Measurements from ENCODE around the gene LASP1NB.
A peak's percentile ranks its signal among the peaks of the same experiment; 100 is the strongest.

DNA sequence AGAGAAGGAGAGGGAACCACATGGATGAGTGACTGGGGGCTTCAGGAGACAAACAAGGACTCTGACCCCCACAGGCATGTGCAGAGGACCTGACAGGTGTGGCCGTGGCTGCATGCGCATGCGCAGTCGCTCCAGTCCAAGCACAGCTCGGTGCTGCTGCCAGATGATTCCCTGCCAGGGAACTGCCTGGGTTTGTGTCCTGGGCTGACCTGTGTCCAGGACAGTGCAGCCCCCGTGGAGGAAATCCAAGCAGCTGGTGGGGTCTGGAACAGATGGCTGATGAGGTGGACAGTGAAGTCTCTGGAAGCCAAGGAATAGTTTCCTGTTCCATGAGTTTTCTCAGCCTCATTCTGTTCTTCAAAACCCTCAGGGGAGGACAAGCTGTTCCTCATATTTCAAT, 28.2 kb upstream of the LASP1NB start:
- TF ChIP-seq, protein P1, sequence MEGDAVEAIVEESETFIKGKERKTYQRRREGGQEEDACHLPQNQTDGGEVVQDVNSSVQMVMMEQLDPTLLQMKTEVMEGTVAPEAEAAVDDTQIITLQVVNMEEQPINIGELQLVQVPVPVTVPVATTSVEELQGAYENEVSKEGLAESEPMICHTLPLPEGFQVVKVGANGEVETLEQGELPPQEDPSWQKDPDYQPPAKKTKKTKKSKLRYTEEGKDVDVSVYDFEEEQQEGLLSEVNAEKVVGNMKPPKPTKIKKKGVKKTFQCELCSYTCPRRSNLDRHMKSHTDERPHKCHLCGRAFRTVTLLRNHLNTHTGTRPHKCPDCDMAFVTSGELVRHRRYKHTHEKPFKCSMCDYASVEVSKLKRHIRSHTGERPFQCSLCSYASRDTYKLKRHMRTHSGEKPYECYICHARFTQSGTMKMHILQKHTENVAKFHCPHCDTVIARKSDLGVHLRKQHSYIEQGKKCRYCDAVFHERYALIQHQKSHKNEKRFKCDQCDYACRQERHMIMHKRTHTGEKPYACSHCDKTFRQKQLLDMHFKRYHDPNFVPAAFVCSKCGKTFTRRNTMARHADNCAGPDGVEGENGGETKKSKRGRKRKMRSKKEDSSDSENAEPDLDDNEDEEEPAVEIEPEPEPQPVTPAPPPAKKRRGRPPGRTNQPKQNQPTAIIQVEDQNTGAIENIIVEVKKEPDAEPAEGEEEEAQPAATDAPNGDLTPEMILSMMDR (IDR thresholded peaks at IDR 0.05 in 8 of 11, conservative IDR thresholded peaks at IDR 0.05 in 3 of 11), result no peak
- TF ChIP-seq POLR2A (IDR thresholded peaks at IDR 0.05), result no peak
- TF ChIP-seq POLR2AphosphoS5 (IDR thresholded peaks at IDR 0.05), result peak in 1 of 3 donors; percentile 48
